ENCODE results near the gene FAM222B.

GRCh38 chr17:28712705-28713415 lies 129.7 kb downstream of the FAM222B start:
- TF ChIP-seq, protein P1, sequence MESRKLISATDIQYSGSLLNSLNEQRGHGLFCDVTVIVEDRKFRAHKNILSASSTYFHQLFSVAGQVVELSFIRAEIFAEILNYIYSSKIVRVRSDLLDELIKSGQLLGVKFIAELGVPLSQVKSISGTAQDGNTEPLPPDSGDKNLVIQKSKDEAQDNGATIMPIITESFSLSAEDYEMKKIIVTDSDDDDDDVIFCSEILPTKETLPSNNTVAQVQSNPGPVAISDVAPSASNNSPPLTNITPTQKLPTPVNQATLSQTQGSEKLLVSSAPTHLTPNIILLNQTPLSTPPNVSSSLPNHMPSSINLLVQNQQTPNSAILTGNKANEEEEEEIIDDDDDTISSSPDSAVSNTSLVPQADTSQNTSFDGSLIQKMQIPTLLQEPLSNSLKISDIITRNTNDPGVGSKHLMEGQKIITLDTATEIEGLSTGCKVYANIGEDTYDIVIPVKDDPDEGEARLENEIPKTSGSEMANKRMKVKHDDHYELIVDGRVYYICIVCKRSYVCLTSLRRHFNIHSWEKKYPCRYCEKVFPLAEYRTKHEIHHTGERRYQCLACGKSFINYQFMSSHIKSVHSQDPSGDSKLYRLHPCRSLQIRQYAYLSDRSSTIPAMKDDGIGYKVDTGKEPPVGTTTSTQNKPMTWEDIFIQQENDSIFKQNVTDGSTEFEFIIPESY (IDR thresholded peaks at IDR 0.05) = no peak
- TF ChIP-seq, protein P2, sequence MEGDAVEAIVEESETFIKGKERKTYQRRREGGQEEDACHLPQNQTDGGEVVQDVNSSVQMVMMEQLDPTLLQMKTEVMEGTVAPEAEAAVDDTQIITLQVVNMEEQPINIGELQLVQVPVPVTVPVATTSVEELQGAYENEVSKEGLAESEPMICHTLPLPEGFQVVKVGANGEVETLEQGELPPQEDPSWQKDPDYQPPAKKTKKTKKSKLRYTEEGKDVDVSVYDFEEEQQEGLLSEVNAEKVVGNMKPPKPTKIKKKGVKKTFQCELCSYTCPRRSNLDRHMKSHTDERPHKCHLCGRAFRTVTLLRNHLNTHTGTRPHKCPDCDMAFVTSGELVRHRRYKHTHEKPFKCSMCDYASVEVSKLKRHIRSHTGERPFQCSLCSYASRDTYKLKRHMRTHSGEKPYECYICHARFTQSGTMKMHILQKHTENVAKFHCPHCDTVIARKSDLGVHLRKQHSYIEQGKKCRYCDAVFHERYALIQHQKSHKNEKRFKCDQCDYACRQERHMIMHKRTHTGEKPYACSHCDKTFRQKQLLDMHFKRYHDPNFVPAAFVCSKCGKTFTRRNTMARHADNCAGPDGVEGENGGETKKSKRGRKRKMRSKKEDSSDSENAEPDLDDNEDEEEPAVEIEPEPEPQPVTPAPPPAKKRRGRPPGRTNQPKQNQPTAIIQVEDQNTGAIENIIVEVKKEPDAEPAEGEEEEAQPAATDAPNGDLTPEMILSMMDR (IDR thresholded peaks at IDR 0.05; ENCODE audit: low read depth, low read length, missing input control) = no peak
- TF ChIP-seq, protein P3, sequence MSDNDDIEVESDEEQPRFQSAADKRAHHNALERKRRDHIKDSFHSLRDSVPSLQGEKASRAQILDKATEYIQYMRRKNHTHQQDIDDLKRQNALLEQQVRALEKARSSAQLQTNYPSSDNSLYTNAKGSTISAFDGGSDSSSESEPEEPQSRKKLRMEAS (IDR thresholded peaks at IDR 0.05) = no peak

All from liver (tissue), 2 donors.